SK-N-SH (cell line): ENCODE measurements around the gene APBB1IP.

ENCODE experiments used
- ELF1 ChIP-seq: IDR thresholded peaks from 2 replicates; pipeline ENCODE4 v1.4.0; 2012
- GATA2 ChIP-seq: sonication (generic); formaldehyde crosslinking; IDR thresholded peaks from 2 replicates; pipeline ENCODE4 v1.5.0; 2020; ENCODE audit warnings: mild to moderate bottlenecking, missing genetic modification reagents
- RFX5 ChIP-seq: IDR thresholded peaks from 2 replicates; pipeline ENCODE4 v1.6.1; 2012; ENCODE audit warnings: mild to moderate bottlenecking, improper control_type of control experiment, low read length
- SIN3A ChIP-seq: IDR thresholded peaks from 2 replicates; pipeline ENCODE4 v1.6.1; 2012; ENCODE audit warnings: low read depth, mild to moderate bottlenecking, low read length, moderate library complexity, borderline replicate concordance
- TAF1 ChIP-seq: IDR thresholded peaks from 2 replicates; pipeline ENCODE4 v1.6.1; 2012; ENCODE audit warnings: low read depth, mild to moderate bottlenecking, low read length, moderate library complexity, borderline replicate concordance
- USF2 ChIP-seq: fragments of 150-350 bp; IDR thresholded peaks from 2 replicates; pipeline ENCODE4 v1.6.1; 2017; ENCODE audit warnings: antibody characterized with exemption, low read length, low read depth, borderline replicate concordance

GRCh38 chr10:26517141-26517867 is 79.2 kb downstream of the APBB1IP start:
- TF ChIP-seq SIN3A (no peak), USF2 (no peak), GATA2 (CRISPR knock-in tag) (no peak), ELF1 (no peak), RFX5 (no peak), TAF1 (no peak)
